Large intestine (tissue), 3 donors: ENCODE data around the gene POLK. TPM values are rescaled to one million over a fixed set of nuclear protein-coding genes. Genes with fewer than 3 reads are reported as not detected.
"Not testable (repeated sequence)": the region's sequence is repeated elsewhere in the genome, so short reads cannot be mapped to it uniquely, and the experiment has no call there.

Experiments used
- DNase-seq, 2 donors: peaks; one replicate each; pipeline versions ENCODE4 v3.0.0 to v3.0.0-alpha.2; 2013
- H3K27ac ChIP-seq: one replicate; pipeline ENCODE4 v1.5.1; 2013; ENCODE audit warnings: low read length
- H3K27me3 ChIP-seq: 2 replicates; pipeline ENCODE4 v1.6.1; 2013; ENCODE audit warnings: low read length; ENCODE audit not compliant: control insufficient read depth, insufficient read depth
- H3K36me3 ChIP-seq: 2 replicates; pipeline ENCODE4 v1.6.1; 2013; ENCODE audit warnings: low read length; ENCODE audit not compliant: control insufficient read depth, insufficient read depth
- H3K4me1 ChIP-seq: one replicate; pipeline ENCODE4 v1.6.1; 2013; ENCODE audit warnings: low read length; ENCODE audit not compliant: control insufficient read depth, insufficient read depth
- H3K4me3 ChIP-seq: one replicate; pipeline ENCODE4 v1.5.1; 2013; ENCODE audit warnings: low read length
- H3K9me3 ChIP-seq: one replicate; pipeline ENCODE4 v1.6.1; 2013; ENCODE audit warnings: mild to moderate bottlenecking, low read depth, low read length, moderate library complexity; ENCODE audit not compliant: control insufficient read depth
- WGBS: methylation state at CpG from one replicate; pipeline ENCODE4 v1.1.5; 2013; ENCODE audit warnings: low lambda C conversion rate; ENCODE audit not compliant: insufficient coverage; 5-methylcytosine and 5-hydroxymethylcytosine counted together
- polyA plus RNA-seq: library from polyadenylated mRNA; unstranded; fragments of 120-200 nt; gene quantifications from one replicate; pipeline ENCODE4 v1.2.1, GENCODE V29; 2013

Gene POLK
- polyA plus RNA-seq, 1 donor: 18.9 TPM

DNA sequence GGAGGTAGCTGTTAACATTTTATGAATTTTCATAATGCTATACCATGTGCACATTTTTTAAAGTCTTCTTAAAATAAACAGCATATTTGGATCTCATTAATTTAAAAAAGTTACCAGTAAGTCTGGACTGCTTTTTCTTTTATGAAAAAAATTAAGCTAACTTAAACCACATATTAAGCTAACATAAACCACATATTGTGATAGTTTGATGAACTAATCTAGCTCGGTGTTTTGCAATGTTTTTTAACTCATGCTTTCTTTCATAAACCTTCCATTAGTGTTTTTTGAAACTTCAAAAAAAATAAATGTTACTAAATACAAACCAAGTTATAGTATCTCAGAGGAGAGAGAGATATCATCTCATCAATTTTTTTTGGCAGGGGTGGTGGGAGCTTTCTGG, 26.5 kb downstream of the POLK start:
- WGBS: no CpG with 5 or more reads among the region's 1 CpG
- no peak overlapping the region for H3K4me3 ChIP-seq
- H3K27ac ChIP-seq: no peak overlapping the region
- no peak for DNase-seq
- H3K36me3 ChIP-seq: no peaks in the 10 kb centered on the region
- peaks cover 2% of the 10 kb centered on the region for H3K9me3 ChIP-seq
- H3K27me3 ChIP-seq: no peaks in the 10 kb centered on the region
- H3K4me1 ChIP-seq: no peaks in the 10 kb centered on the region

DNA sequence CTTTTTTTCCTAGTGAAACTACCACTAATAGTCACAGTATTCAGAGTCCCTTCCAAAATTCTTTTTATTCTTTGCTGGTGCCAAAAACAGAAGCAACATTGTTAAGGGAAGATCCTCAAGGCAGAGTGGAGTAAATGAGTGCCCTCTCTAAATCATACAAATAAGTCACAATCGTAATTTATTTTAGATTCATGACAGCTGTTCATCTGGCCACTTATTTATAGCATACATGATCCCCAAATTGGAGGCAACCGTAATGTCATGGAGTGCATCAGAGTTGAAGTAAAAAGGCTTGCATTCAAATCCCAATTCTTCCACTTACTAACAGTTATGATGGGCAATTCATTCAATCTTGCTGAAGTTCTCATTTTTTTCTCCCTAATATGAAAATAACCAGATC, 33.4 kb downstream of the POLK start:
- Histone ChIP-seq H3K9me3 (no peaks in the 10 kb centered on the region), H3K4me1 (no peaks in the 10 kb centered on the region), H3K27me3 (no peaks in the 10 kb centered on the region), H3K27ac (no peak overlapping the region), H3K4me3 (no peak overlapping the region), H3K36me3 (no peaks in the 10 kb centered on the region)
- no CpG with 5 or more reads among the region's 2 CpGs for WGBS
- DNase-seq: no peak

- 88% methylated on average over 3 of the region's 6 CpGs for WGBS
- Histone ChIP-seq H3K4me3 (no peak overlapping the region), H3K27me3 (no peaks in the 10 kb centered on the region), H3K9me3 (no peaks in the 10 kb centered on the region), H3K36me3 (no peaks in the 10 kb centered on the region), H3K4me1 (no peaks in the 10 kb centered on the region), H3K27ac (no peak overlapping the region)
- no peak for DNase-seq
Measured at GRCh38 chr5:75546830-75547229, 35.1 kb downstream of the POLK start.

DNA sequence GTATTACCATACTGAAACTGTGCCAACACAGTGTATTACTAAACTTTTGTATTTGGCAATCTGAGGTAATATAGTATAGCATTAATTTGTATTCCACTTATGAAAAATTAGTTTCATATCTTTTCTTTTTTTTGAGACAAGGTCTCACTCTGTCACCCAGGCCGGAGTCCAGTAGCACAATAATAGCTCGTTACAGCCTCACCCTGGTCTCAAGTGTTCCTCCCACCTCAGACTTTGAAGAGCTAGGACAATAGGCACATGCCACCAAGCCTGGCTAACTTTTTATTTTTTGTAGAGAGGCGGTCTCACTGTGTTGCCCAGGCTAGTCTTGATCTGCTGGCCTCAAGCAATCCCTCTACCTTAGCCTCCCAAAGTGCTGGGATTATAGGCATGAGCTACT, 36.1 kb downstream of the POLK start:
- H3K4me1 ChIP-seq: no peaks in the 10 kb centered on the region
- no peaks in the 10 kb centered on the region for H3K9me3 ChIP-seq
- H3K36me3 ChIP-seq: peaks cover 3% of the 10 kb centered on the region
- H3K27me3 ChIP-seq: no peaks in the 10 kb centered on the region
- no peak overlapping the region for H3K27ac ChIP-seq
- no peak overlapping the region for H3K4me3 ChIP-seq
- 100% methylated on average over 1 of the region's 3 CpGs for WGBS
- peak; percentile 7 to 57 for DNase-seq

GRCh38 chr5:75550597-75550996, 38.9 kb downstream of the POLK start:
- Histone ChIP-seq H3K4me3 (no peak overlapping the region), H3K27me3 (no peaks in the 10 kb centered on the region), H3K9me3 (no peaks in the 10 kb centered on the region), H3K4me1 (no peaks in the 10 kb centered on the region), H3K36me3 (peaks cover 18% of the 10 kb centered on the region), H3K27ac (no peak overlapping the region)
- 100% methylated on average over 1 of the region's 1 CpG for WGBS
- no peak for DNase-seq

GRCh38 chr5:75551471-75551870, 39.8 kb downstream of the POLK start:
- Histone ChIP-seq H3K4me1 (no peaks in the 10 kb centered on the region), H3K36me3 (peaks cover 18% of the 10 kb centered on the region), H3K4me3 (no peak overlapping the region), H3K27me3 (no peaks in the 10 kb centered on the region), H3K9me3 (no peaks in the 10 kb centered on the region), H3K27ac (no peak overlapping the region)
- DNase-seq: no peak
- WGBS: 100% methylated on average over 2 of the region's 3 CpGs

- H3K4me1 ChIP-seq: no peaks in the 10 kb centered on the region
- DNase-seq: no peak
- no peak overlapping the region for H3K27ac ChIP-seq
- no peak overlapping the region for H3K4me3 ChIP-seq
- peaks cover 22% of the 10 kb centered on the region for H3K36me3 ChIP-seq
- no peaks in the 10 kb centered on the region for H3K9me3 ChIP-seq
- 92% methylated on average over 2 of the region's 2 CpGs for WGBS
- no peaks in the 10 kb centered on the region for H3K27me3 ChIP-seq
Measured at GRCh38 chr5:75552764-75553163, 41.1 kb downstream of the POLK start.

DNA sequence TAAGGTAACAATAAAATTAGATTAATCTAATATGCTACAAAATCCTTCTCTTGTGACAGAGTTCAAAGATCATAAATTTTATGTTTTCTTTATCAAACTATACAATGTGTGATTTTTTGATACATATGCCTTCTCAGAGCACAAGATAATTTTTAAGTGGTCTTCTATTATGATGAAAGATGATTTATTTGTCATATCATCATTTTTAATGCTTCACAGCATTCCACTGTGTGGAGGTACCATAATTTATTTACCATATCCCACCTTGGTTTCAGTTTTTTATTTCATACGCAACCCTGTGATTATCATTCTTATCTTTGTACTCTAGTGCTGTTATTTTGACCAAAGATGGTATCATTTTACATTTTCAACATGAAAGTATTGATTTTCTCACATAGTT, 41.7 kb downstream of the POLK start:
- Histone ChIP-seq H3K4me1 (no peaks in the 10 kb centered on the region), H3K27me3 (no peaks in the 10 kb centered on the region)
- 100% methylated on average over 1 of the region's 1 CpG for WGBS

GRCh38 chr5:75558221-75558620, 46.5 kb downstream of the POLK start:
- no peak for DNase-seq
- Histone ChIP-seq H3K27ac (no peak overlapping the region), H3K4me1 (no peaks in the 10 kb centered on the region), H3K9me3 (no peaks in the 10 kb centered on the region), H3K27me3 (no peaks in the 10 kb centered on the region), H3K36me3 (peaks cover 18% of the 10 kb centered on the region), H3K4me3 (no peak overlapping the region)
- no CpG with 5 or more reads among the region's 1 CpG for WGBS

More for the DNA sequence above, 41.7 kb downstream of the POLK start:
- Histone ChIP-seq H3K9me3 (no peaks in the 10 kb centered on the region), H3K36me3 (peaks cover 22% of the 10 kb centered on the region), H3K27ac (no peak overlapping the region), H3K4me3 (no peak overlapping the region)
- no peak for DNase-seq

- no peaks in the 10 kb centered on the region for H3K4me1 ChIP-seq
- DNase-seq: no peak
- no peak overlapping the region for H3K27ac ChIP-seq
- no peaks in the 10 kb centered on the region for H3K9me3 ChIP-seq
- no peak overlapping the region for H3K4me3 ChIP-seq
- H3K27me3 ChIP-seq: no peaks in the 10 kb centered on the region
- peaks cover 14% of the 10 kb centered on the region for H3K36me3 ChIP-seq
- 100% methylated on average over 1 of the region's 4 CpGs for WGBS
Measured at GRCh38 chr5:75558981-75559632, 47.4 kb downstream of the POLK start.

DNA sequence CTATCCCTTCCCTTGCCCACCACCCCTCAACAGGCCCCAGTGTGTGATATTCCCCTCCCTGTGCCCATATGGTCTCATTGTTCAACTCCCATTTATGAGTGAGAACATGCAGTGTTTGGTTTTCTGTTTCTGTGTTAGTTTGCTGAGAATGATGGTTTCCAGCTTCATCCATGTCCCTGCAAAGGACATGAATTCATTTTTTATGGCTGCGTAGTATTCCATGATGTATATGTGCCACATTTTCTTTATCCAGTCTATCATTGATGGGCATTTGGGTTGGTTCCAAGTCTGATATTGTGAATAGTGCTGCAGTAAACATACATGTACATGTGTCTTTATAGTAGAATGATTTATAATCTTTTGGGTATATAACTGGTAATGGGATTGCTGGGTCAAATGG, 49.0 kb downstream of the POLK start:
- not testable (repeated sequence) for H3K9me3 ChIP-seq, H3K27ac ChIP-seq, H3K36me3 ChIP-seq, H3K4me3 ChIP-seq, H3K4me1 ChIP-seq, DNase-seq, H3K27me3 ChIP-seq
- WGBS: no CpG with 5 or more reads among the region's 1 CpG
